Activated T-helper 1 cell treated with Interleukin-2 at 50 U/mL for 16 hours (primary cell): ENCODE results near the gene ELOVL2.

Source experiments
- DNase-seq: peaks from one replicate; pipeline ENCODE4 v3.0.0-alpha.2; 2020; ENCODE audit warnings: low read depth

The ELOVL2 gene

GRCh38 chr6:11056871-11057270 lies 12.8 kb upstream of the ELOVL2 start:
- DNase-seq: no peak

- no peak for DNase-seq
Observed at GRCh38 chr6:11055127-11055627, 11.1 kb upstream of the ELOVL2 start.

- no peak for DNase-seq
Observed at GRCh38 chr6:11054722-11055121, 10.6 kb upstream of the ELOVL2 start.

- no peak for DNase-seq
Observed at GRCh38 chr6:11053307-11053706, 9.2 kb upstream of the ELOVL2 start.

GRCh38 chr6:11050731-11051130 lies 6.6 kb upstream of the ELOVL2 start:
- DNase-seq: no peak

- DNase-seq: no peak
Observed at GRCh38 chr6:11044712-11045167, 635 bp upstream of the ELOVL2 start.

GRCh38 chr6:11043378-11043960 lies 636 bp downstream of the ELOVL2 start:
- no peak for DNase-seq

- DNase-seq: no peak
Observed at GRCh38 chr6:11042750-11043377, 1.2 kb downstream of the ELOVL2 start.

- no peak for DNase-seq
Observed at GRCh38 chr6:11042025-11042749, 1.9 kb downstream of the ELOVL2 start.

- no peak for DNase-seq
Observed at GRCh38 chr6:11040134-11040533, 4.0 kb downstream of the ELOVL2 start.

- no peak for DNase-seq
Observed at GRCh38 chr6:11039040-11039439, 5.1 kb downstream of the ELOVL2 start.

- no peak for DNase-seq
Observed at GRCh38 chr6:11036977-11037430, 7.1 kb downstream of the ELOVL2 start.

GRCh38 chr6:11036351-11036740 lies 7.8 kb downstream of the ELOVL2 start:
- no peak for DNase-seq

- DNase-seq: no peak
Observed at GRCh38 chr6:11035616-11036350, 8.3 kb downstream of the ELOVL2 start.

- DNase-seq: no peak
Observed at GRCh38 chr6:11033825-11034224, 10.3 kb downstream of the ELOVL2 start.

GRCh38 chr6:11030904-11031303 lies 13.2 kb downstream of the ELOVL2 start:
- no peak for DNase-seq

- DNase-seq: no peak
Observed at GRCh38 chr6:11028959-11029358, 15.1 kb downstream of the ELOVL2 start.

- no peak for DNase-seq
Observed at GRCh38 chr6:11027565-11028110, 16.5 kb downstream of the ELOVL2 start.

- no peak for DNase-seq
Observed at GRCh38 chr6:11025921-11026635, 18.0 kb downstream of the ELOVL2 start.

GRCh38 chr6:11025130-11025529 lies 19.0 kb downstream of the ELOVL2 start:
- DNase-seq: no peak

GRCh38 chr6:11023032-11023431 lies 21.1 kb downstream of the ELOVL2 start:
- no peak for DNase-seq
